ENCODE data around the gene SVEP1.

- TF ChIP-seq CTCF (conservative IDR thresholded peaks at IDR 0.05; ENCODE audit: low read depth, low read length) (no peak), EZH2 (IDR thresholded peaks at IDR 0.05; ENCODE audit: borderline replicate concordance, low read depth, low read length, poor library complexity, severe bottlenecking) (no peak)
Observed at GRCh38 chr9:110443866-110444220, 135.7 kb downstream of the SVEP1 start.

Measured in A673 (cell line).